Central memory CD8-positive, alpha-beta T cell (primary cell): ENCODE results near the gene C10orf88.

Source experiments
- ATAC-seq: fragments of 150-1000 bp; cut with Tn5 transposase; replicated peaks from 2 replicates; pipeline ENCODE4 v1.10.0; 2022; ENCODE audit warnings: mild to moderate bottlenecking, moderate FRiP score, moderate number of reproducible peaks; ENCODE audit not compliant: poor library complexity, severe bottlenecking; ENCODE audit errors: extremely low read depth
- DNase-seq, 2 donors: peaks; one replicate each; pipeline ENCODE4 v3.0.0; 2021; ENCODE audit warnings: low spot score in 2 of 2
- H3K27ac Mint-ChIP-seq: one replicate; pipeline ENCODE4 v1.8.0; 2022; ENCODE audit warnings: low read depth, mild to moderate bottlenecking, moderate library complexity, mixed read lengths
- H3K27me3 Mint-ChIP-seq: one replicate; pipeline ENCODE4 v1.8.0; 2022; ENCODE audit warnings: mixed read lengths
- H3K36me3 Mint-ChIP-seq: one replicate; pipeline ENCODE4 v1.8.0; 2022; ENCODE audit warnings: mild to moderate bottlenecking, moderate library complexity, mixed read lengths; ENCODE audit not compliant: insufficient read depth
- H3K4me1 Mint-ChIP-seq: one replicate; pipeline ENCODE4 v1.8.0; 2022; ENCODE audit warnings: mixed read lengths
- H3K4me3 Mint-ChIP-seq: one replicate; pipeline ENCODE4 v1.8.0; 2022; ENCODE audit warnings: mild to moderate bottlenecking, moderate library complexity, mixed read lengths
- H3K9me3 Mint-ChIP-seq: one replicate; pipeline ENCODE4 v1.8.0; 2022; ENCODE audit warnings: mixed read lengths

The C10orf88 gene

GRCh38 chr10:122953902-122954730, at the start of gene C10orf88:
Gene C10orf88, minus strand, starts transcription at chr10:122954227. Its CDS starts 49 bp downstream, at chr10:122954178.
- Mint-ChIP-seq H3K4me3 (peak within 1 kb of the TSS; percentile 94), H3K36me3 (peaks cover 17% of the 10 kb centered on the region), H3K9me3 (no peaks in the 10 kb centered on the region), H3K4me1 (peaks cover 32% of the 10 kb centered on the region), H3K27ac (peak within 1 kb of the TSS; percentile 91), H3K27me3 (no peaks in the 10 kb centered on the region)
- ATAC-seq (peak; percentile 99), DNase-seq (peak; percentile 89 to 94)

GRCh38 chr10:123001370-123001769, 47.3 kb upstream of the C10orf88 start:
- Mint-ChIP-seq H3K4me1 (peaks cover 52% of the 10 kb centered on the region), H3K27ac (peak overlapping the region; percentile 69), H3K36me3 (peaks cover 24% of the 10 kb centered on the region), H3K9me3 (no peaks in the 10 kb centered on the region), H3K27me3 (no peaks in the 10 kb centered on the region), H3K4me3 (peak overlapping the region; percentile 9)
- DNase-seq, result no peak
- ATAC-seq, result no peak

- H3K27ac Mint-ChIP-seq, result peak overlapping the region; percentile 60
- H3K4me1 Mint-ChIP-seq, result peaks cover 47% of the 10 kb centered on the region
- no peaks in the 10 kb centered on the region for H3K27me3 Mint-ChIP-seq
- H3K9me3 Mint-ChIP-seq, result no peaks in the 10 kb centered on the region
- no peak for DNase-seq
- no peak overlapping the region for H3K4me3 Mint-ChIP-seq
- H3K36me3 Mint-ChIP-seq, result peaks cover 32% of the 10 kb centered on the region
- no peak for ATAC-seq
These were observed 46.1 kb upstream of the C10orf88 start for GRCh38 chr10:123000155-123000554.

- Mint-ChIP-seq H3K9me3 (no peaks in the 10 kb centered on the region), H3K36me3 (peaks cover 38% of the 10 kb centered on the region), H3K27me3 (no peaks in the 10 kb centered on the region), H3K4me3 (no peak overlapping the region), H3K27ac (peak overlapping the region; percentile 60), H3K4me1 (peaks cover 47% of the 10 kb centered on the region)
- DNase-seq (no peak), ATAC-seq (no peak)
These were observed 45.3 kb upstream of the C10orf88 start for GRCh38 chr10:122999347-122999746.

GRCh38 chr10:122998934-122999333, 44.9 kb upstream of the C10orf88 start:
- Mint-ChIP-seq H3K27me3 (no peaks in the 10 kb centered on the region), H3K4me1 (peaks cover 43% of the 10 kb centered on the region), H3K27ac (no peak overlapping the region), H3K9me3 (no peaks in the 10 kb centered on the region), H3K4me3 (no peak overlapping the region), H3K36me3 (peaks cover 42% of the 10 kb centered on the region)
- DNase-seq (no peak), ATAC-seq (no peak)

- no peaks in the 10 kb centered on the region for H3K9me3 Mint-ChIP-seq
- H3K27me3 Mint-ChIP-seq, result no peaks in the 10 kb centered on the region
- peaks cover 39% of the 10 kb centered on the region for H3K4me1 Mint-ChIP-seq
- ATAC-seq (no peak), DNase-seq (no peak)
- peaks cover 46% of the 10 kb centered on the region for H3K36me3 Mint-ChIP-seq
- no peak overlapping the region for H3K27ac Mint-ChIP-seq
- no peak overlapping the region for H3K4me3 Mint-ChIP-seq
These were observed 44.4 kb upstream of the C10orf88 start for GRCh38 chr10:122998360-122998917.

- no peak overlapping the region for H3K27ac Mint-ChIP-seq
- peaks cover 46% of the 10 kb centered on the region for H3K36me3 Mint-ChIP-seq
These were observed 43.8 kb upstream of the C10orf88 start for GRCh38 chr10:122997864-122998263.

GRCh38 chr10:122995936-122996335, 41.9 kb upstream of the C10orf88 start:
- ATAC-seq, result no peak
- no peaks in the 10 kb centered on the region for H3K27me3 Mint-ChIP-seq
- peaks cover 47% of the 10 kb centered on the region for H3K36me3 Mint-ChIP-seq
- H3K4me1 Mint-ChIP-seq, result peaks cover 28% of the 10 kb centered on the region
- no peak overlapping the region for H3K4me3 Mint-ChIP-seq
- no peaks in the 10 kb centered on the region for H3K9me3 Mint-ChIP-seq
- H3K27ac Mint-ChIP-seq, result no peak overlapping the region
- no peak for DNase-seq

More at GRCh38 chr10:122997864-122998263, 43.8 kb upstream of the C10orf88 start:
- Mint-ChIP-seq H3K4me3 (no peak overlapping the region), H3K9me3 (no peaks in the 10 kb centered on the region), H3K4me1 (peaks cover 39% of the 10 kb centered on the region), H3K27me3 (no peaks in the 10 kb centered on the region)
- no peak for ATAC-seq
- no peak for DNase-seq

- peaks cover 10% of the 10 kb centered on the region for H3K4me1 Mint-ChIP-seq
- H3K4me3 Mint-ChIP-seq, result no peak overlapping the region
- DNase-seq (no peak), ATAC-seq (no peak)
- H3K27ac Mint-ChIP-seq, result no peak overlapping the region
- peaks cover 49% of the 10 kb centered on the region for H3K36me3 Mint-ChIP-seq
- H3K27me3 Mint-ChIP-seq, result no peaks in the 10 kb centered on the region
- H3K9me3 Mint-ChIP-seq, result no peaks in the 10 kb centered on the region
These were observed 39.8 kb upstream of the C10orf88 start for GRCh38 chr10:122993797-122994336.

- Mint-ChIP-seq H3K4me3 (no peak overlapping the region), H3K4me1 (no peaks in the 10 kb centered on the region), H3K27me3 (no peaks in the 10 kb centered on the region), H3K27ac (no peak overlapping the region), H3K36me3 (peaks cover 39% of the 10 kb centered on the region), H3K9me3 (no peaks in the 10 kb centered on the region)
- ATAC-seq (no peak), DNase-seq (no peak)
These were observed 38.1 kb upstream of the C10orf88 start for GRCh38 chr10:122992031-122992585.

GRCh38 chr10:122990278-122990677, 36.3 kb upstream of the C10orf88 start:
- no peaks in the 10 kb centered on the region for H3K27me3 Mint-ChIP-seq
- H3K27ac Mint-ChIP-seq, result no peak overlapping the region
- H3K4me3 Mint-ChIP-seq, result no peak overlapping the region
- ATAC-seq, result no peak
- no peaks in the 10 kb centered on the region for H3K9me3 Mint-ChIP-seq
- H3K36me3 Mint-ChIP-seq, result peaks cover 30% of the 10 kb centered on the region
- H3K4me1 Mint-ChIP-seq, result no peaks in the 10 kb centered on the region
- no peak for DNase-seq

- DNase-seq (no peak), ATAC-seq (no peak)
- H3K27ac Mint-ChIP-seq, result no peak overlapping the region
- H3K36me3 Mint-ChIP-seq, result peaks cover 15% of the 10 kb centered on the region
- no peak overlapping the region for H3K4me3 Mint-ChIP-seq
- H3K4me1 Mint-ChIP-seq, result no peaks in the 10 kb centered on the region
- no peaks in the 10 kb centered on the region for H3K27me3 Mint-ChIP-seq
- H3K9me3 Mint-ChIP-seq, result no peaks in the 10 kb centered on the region
These were observed 34.5 kb upstream of the C10orf88 start for GRCh38 chr10:122988501-122988900.
